OCI-LY1 (cell line): ENCODE data around the gene LRRC57.

Experiments used
- CTCF ChIP-seq: fragments of 200-600 bp; sonication (generic), shearing (Covaris generic); IDR thresholded peaks from 2 replicates; pipeline ENCODE4 v1.5.1; 2017; ENCODE audit warnings: mild to moderate bottlenecking, antibody characterized with exemption, low read length, moderate library complexity, mixed read lengths
- EZH2 ChIP-seq: fragments of 200-600 bp; sonication (generic), shearing (Covaris generic); IDR thresholded peaks from 2 replicates; pipeline ENCODE4 v1.8.0; 2017; ENCODE audit warnings: borderline replicate concordance, mixed run types, mild to moderate bottlenecking, antibody characterized with exemption, low read length, moderate library complexity, mixed read lengths

- TF ChIP-seq EZH2: no peak
- no peak for TF ChIP-seq CTCF
Measured at GRCh38 chr15:42544853-42545629, 3.6 kb downstream of the LRRC57 start.
